Thyroid gland (tissue), 4 donors: ENCODE measurements around the gene WWC2.

Source experiments
- POLR2A ChIP-seq, 2 donors: fragments of 450-650 bp; IDR thresholded peaks; one replicate each; pipeline ENCODE4 v1.6.1; 2017; ENCODE audit warnings: antibody characterized with exemption in 2 of 2, mild to moderate bottlenecking in 2 of 2, moderate library complexity in 1 of 2
- TF ChIP-seq, protein P1 (sequence below), 6 experiments: fragments of 200-600 bp in 3 of 6; fragments of 450-650 bp in 3 of 6; sonication (generic) in 3 of 6; IDR thresholded peaks; one replicate each; pipeline ENCODE4 v1.5.1; 2016 to 2019; ENCODE audit warnings: antibody characterized with exemption in 6 of 6, mild to moderate bottlenecking in 2 of 6, inconsistent platforms in 1 of 6, moderate library complexity in 1 of 6

DNA sequence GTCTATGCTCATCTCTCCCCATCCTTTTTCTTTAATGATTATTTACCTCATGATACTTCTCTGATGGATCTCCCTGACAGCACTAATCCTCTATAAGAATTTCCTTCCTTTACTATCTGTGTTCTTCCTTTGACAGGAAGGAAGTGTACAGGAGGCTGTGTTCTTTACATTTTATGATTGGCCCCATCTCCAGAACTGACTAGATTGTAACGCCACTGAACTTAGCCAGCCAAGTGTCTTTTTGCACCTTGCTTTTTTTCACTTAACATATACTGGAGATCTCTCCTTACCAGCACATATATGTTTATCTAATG is 3.9 kb upstream of the WWC2 start:
- TF ChIP-seq POLR2A (IDR thresholded peaks at IDR 0.05): no peak
- TF ChIP-seq, protein P1, sequence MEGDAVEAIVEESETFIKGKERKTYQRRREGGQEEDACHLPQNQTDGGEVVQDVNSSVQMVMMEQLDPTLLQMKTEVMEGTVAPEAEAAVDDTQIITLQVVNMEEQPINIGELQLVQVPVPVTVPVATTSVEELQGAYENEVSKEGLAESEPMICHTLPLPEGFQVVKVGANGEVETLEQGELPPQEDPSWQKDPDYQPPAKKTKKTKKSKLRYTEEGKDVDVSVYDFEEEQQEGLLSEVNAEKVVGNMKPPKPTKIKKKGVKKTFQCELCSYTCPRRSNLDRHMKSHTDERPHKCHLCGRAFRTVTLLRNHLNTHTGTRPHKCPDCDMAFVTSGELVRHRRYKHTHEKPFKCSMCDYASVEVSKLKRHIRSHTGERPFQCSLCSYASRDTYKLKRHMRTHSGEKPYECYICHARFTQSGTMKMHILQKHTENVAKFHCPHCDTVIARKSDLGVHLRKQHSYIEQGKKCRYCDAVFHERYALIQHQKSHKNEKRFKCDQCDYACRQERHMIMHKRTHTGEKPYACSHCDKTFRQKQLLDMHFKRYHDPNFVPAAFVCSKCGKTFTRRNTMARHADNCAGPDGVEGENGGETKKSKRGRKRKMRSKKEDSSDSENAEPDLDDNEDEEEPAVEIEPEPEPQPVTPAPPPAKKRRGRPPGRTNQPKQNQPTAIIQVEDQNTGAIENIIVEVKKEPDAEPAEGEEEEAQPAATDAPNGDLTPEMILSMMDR (IDR thresholded peaks at IDR 0.05): no peak
